Esophagus muscularis mucosa (tissue), 4 donors: ENCODE results near the gene RHOJ. TPM values are rescaled to one million over a fixed set of nuclear protein-coding genes. Genes with fewer than 3 reads are reported as not detected.

ENCODE experiments used
- DNase-seq: peaks from one replicate; pipeline ENCODE4 v3.0.0-alpha.2; 2017; ENCODE audit errors: extremely low spot score
- H3K27ac ChIP-seq, 4 donors: fragments of 200-600 bp; sonication (generic); replicated peaks in 1 of 4; 1 replicate in 3 of 4; 2 replicates in 1 of 4; pipeline ENCODE4 v1.5.1; 2016 to 2019; ENCODE audit warnings: mild to moderate bottlenecking in 1 of 4
- H3K27me3 ChIP-seq, 4 donors: fragments of 200-600 bp; sonication (generic); one replicate each; pipeline versions ENCODE4 v1.5.1 to v1.6.0; 2016 to 2019
- H3K36me3 ChIP-seq, 4 donors: fragments of 200-600 bp; sonication (generic); one replicate each; pipeline ENCODE4 v1.5.1; 2016 to 2019
- H3K4me1 ChIP-seq, 4 donors: fragments of 200-600 bp; sonication (generic); one replicate each; pipeline ENCODE4 v1.5.1; 2016 to 2019
- H3K4me3 ChIP-seq, 4 donors: fragments of 200-600 bp; sonication (generic); 1 replicate in 2 of 4; 2 replicates in 2 of 4; pipeline ENCODE4 v1.5.1; 2016 to 2019; ENCODE audit warnings: mild to moderate bottlenecking in 4 of 4, moderate library complexity in 1 of 4
- H3K9me3 ChIP-seq, 4 donors: fragments of 200-600 bp; sonication (generic); 1 replicate in 3 of 4; 2 replicates in 1 of 4; pipeline ENCODE4 v1.5.1; 2016 to 2019
- EP300 ChIP-seq: sonication (generic); formaldehyde crosslinking; IDR thresholded peaks from one replicate; pipeline ENCODE4 v1.6.1; 2017; ENCODE audit warnings: antibody characterized with exemption
- POLR2A ChIP-seq: fragments of 450-650 bp; IDR thresholded peaks from one replicate; pipeline ENCODE4 v1.6.1; 2017; ENCODE audit warnings: antibody characterized with exemption, moderate library complexity, mild to moderate bottlenecking, low read depth
- POLR2AphosphoS5 ChIP-seq, 2 donors: sonication (generic); formaldehyde crosslinking; IDR thresholded peaks; one replicate each; pipeline ENCODE4 v1.6.1; 2017; ENCODE audit warnings: antibody characterized with exemption in 2 of 2
- WGBS: methylation state at CpG from one replicate; pipeline ENCODE4 v1.1.5; 2018; 5-methylcytosine and 5-hydroxymethylcytosine counted together
- intact Hi-C: fragments of 100-400 bp; cut with DNase I; formaldehyde crosslinking; loops from one replicate; pipeline ENCODE4 v1.15.1; 2023
- total RNA-seq, 4 donors: library from RNA; depleted of rRNA; stranded (reverse); fragments of >200 nt; gene quantifications; one replicate each; pipeline versions ENCODE4 v1.1.0 to v1.2.1, GENCODE V29; 2016
- TF ChIP-seq, protein P1 (sequence below), 3 experiments: fragments of 200-600 bp in 2 of 3; fragments of 450-650 bp in 1 of 3; sonication (generic) in 2 of 3; IDR thresholded peaks; one replicate each; pipeline ENCODE4 v1.5.1; 2017 to 2019; ENCODE audit warnings: antibody characterized with exemption in 3 of 3, mild to moderate bottlenecking in 2 of 3, moderate library complexity in 1 of 3

The RHOJ gene
- total RNA-seq, 4 donors from 2014 or later: 10.4 to 13.1 (median 11.6) TPM

DNA sequence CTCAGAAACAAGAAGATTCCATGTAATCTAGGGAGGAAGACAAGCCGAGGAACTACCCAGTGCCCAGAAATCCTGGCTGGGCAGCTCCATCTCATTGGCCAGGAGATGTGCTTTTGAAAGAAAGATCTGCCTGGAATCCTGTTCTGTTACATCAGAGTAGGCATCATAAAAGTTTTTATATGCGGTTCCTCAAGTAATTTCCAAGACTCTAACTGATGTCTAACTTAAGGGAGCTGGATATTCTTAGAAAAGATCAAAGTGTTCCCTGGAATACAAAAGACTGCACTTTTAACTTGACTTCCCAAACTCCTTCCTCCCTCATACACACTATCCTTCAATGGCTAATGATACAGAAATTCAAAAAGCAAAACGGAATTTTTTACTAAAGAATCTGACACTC is 16.3 kb downstream of the RHOJ start:
- TF ChIP-seq EP300 (no peak), POLR2AphosphoS5 (IDR thresholded peaks at IDR 0.05) (no peak), POLR2A (no peak)
- TF ChIP-seq, protein P1, sequence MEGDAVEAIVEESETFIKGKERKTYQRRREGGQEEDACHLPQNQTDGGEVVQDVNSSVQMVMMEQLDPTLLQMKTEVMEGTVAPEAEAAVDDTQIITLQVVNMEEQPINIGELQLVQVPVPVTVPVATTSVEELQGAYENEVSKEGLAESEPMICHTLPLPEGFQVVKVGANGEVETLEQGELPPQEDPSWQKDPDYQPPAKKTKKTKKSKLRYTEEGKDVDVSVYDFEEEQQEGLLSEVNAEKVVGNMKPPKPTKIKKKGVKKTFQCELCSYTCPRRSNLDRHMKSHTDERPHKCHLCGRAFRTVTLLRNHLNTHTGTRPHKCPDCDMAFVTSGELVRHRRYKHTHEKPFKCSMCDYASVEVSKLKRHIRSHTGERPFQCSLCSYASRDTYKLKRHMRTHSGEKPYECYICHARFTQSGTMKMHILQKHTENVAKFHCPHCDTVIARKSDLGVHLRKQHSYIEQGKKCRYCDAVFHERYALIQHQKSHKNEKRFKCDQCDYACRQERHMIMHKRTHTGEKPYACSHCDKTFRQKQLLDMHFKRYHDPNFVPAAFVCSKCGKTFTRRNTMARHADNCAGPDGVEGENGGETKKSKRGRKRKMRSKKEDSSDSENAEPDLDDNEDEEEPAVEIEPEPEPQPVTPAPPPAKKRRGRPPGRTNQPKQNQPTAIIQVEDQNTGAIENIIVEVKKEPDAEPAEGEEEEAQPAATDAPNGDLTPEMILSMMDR (IDR thresholded peaks at IDR 0.05): no peak
- H3K4me1 ChIP-seq: peaks cover 3 to 18% (median 17%) of the 10 kb centered on the region in 4 donors
- H3K27me3 ChIP-seq: no peaks in the 10 kb centered on the region
- H3K27ac ChIP-seq: no peak overlapping the region
- no peaks in the 10 kb centered on the region for H3K36me3 ChIP-seq
- intact Hi-C loops: no loop called here
- WGBS: 51% methylated on average over 3 of the region's 3 CpGs
- no peak overlapping the region for H3K4me3 ChIP-seq
- H3K9me3 ChIP-seq: no peaks in the 10 kb centered on the region
- DNase-seq: no peak

GRCh38 chr14:63223596-63223995 is 19.4 kb downstream of the RHOJ start:
- TF ChIP-seq POLR2A: no peak
- no peak for TF ChIP-seq POLR2AphosphoS5 (IDR thresholded peaks at IDR 0.05)
- TF ChIP-seq, protein P1 (IDR thresholded peaks at IDR 0.05): no peak
- TF ChIP-seq EP300: no peak
- no peaks in the 10 kb centered on the region for H3K27me3 ChIP-seq
- no peak overlapping the region for H3K4me3 ChIP-seq
- 53% methylated on average over 3 of the region's 3 CpGs for WGBS
- no peaks in the 10 kb centered on the region for H3K9me3 ChIP-seq
- peaks cover 3 to 23% (median 18%) of the 10 kb centered on the region in 4 donors for H3K4me1 ChIP-seq
- DNase-seq: no peak
- intact Hi-C loops: no loop called here
- H3K36me3 ChIP-seq: no peaks in the 10 kb centered on the region
- peak overlapping the region in 1 of 4 donors; percentile 19 for H3K27ac ChIP-seq

DNA sequence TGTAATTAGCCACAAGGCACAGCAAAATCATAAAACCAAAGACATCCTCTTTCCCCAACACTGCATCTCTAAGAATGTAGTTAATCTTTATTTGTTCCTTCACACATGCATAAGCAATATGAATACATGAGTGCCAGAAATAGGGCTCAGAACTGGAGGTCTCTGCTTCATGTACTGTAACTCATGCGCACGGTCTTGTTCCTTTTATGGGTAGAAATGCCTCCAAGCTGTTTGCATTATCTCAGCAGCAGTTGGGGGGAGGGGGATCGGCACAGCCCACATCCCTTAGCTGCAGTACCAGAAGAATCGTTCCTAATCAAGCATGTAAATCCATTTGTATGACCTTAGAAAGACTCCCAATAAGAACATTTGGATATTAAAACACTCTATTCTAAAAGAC is 20.0 kb downstream of the RHOJ start:
- WGBS: 30% methylated on average over 4 of the region's 4 CpGs
- TF ChIP-seq EP300 (no peak), POLR2AphosphoS5 (IDR thresholded peaks at IDR 0.05) (no peak), POLR2A (no peak)
- TF ChIP-seq, protein P1 (IDR thresholded peaks at IDR 0.05): no peak
- Histone ChIP-seq H3K27me3 (no peaks in the 10 kb centered on the region), H3K36me3 (no peaks in the 10 kb centered on the region), H3K4me3 (no peak overlapping the region), H3K4me1 (peaks cover 3 to 23% (median 18%) of the 10 kb centered on the region in 4 donors), H3K27ac (peak overlapping the region in 1 of 4 donors; percentile 19), H3K9me3 (no peaks in the 10 kb centered on the region)
- intact Hi-C loops: no loop called here
- no peak for DNase-seq

DNA sequence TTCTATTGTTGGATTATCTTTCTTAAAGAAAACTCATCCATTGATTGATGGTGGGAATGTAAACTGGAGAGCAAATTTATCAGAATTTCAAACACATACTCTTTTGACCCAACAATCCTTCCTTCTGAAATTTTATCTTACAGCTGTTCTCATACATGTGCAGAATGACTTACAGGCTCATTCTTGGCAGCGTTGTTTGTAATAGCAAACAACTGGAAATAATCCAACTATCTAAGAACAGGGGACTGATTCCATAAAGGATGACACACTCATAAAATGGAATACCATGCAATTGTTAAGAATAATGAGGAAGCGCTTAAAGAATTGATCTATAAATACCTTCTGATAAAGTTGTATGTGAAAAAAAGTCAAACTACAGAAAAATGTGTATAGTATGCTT is 24.0 kb downstream of the RHOJ start:
- H3K4me3 ChIP-seq: no peak overlapping the region
- TF ChIP-seq, protein P1 (IDR thresholded peaks at IDR 0.05): no peak
- H3K36me3 ChIP-seq: no peaks in the 10 kb centered on the region
- no peaks in the 10 kb centered on the region for H3K9me3 ChIP-seq
- H3K27me3 ChIP-seq: no peaks in the 10 kb centered on the region
- intact Hi-C loops: no loop called here
- H3K27ac ChIP-seq: no peak overlapping the region
- 76% methylated on average over 2 of the region's 2 CpGs for WGBS
- no peak for DNase-seq
- H3K4me1 ChIP-seq: peaks cover 0 to 20% (median 14%) of the 10 kb centered on the region in 4 donors

DNA sequence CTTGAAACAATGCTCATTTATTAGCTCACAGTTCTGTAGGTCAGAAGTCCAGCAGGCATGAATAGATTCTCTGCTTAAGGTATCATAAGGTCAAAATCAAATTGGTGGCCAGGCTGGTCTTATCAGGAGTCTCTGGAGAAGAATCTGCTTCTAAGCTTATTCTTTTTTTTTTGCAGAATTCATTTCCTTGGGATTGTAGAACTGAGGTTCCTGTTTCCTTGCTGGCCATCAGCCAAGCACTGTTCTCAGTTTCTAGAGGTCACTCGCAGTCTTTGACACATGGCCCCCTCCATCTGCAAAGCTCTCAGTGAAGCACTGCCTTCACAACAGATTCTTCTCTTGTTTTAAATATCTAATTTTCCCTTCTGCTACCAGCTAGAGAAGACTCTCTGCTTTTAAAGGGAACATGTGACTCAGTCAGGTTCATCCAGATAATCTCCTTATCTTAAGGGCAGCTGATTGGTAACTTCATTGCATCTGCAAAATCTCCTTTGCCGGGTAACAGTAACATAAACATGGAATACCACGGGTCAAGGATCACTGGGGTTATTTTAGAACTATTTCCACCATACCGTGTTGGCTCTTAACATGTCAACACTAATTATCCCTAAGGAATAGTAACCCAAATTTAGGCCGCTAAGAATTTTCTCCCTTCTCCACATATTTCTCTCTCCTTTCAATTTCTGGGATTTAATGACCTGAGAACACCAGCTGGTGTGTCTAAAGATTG is 25.3 kb downstream of the RHOJ start:
- H3K27ac ChIP-seq: no peak overlapping the region
- H3K4me1 ChIP-seq: peaks cover 0 to 10% (median 2%) of the 10 kb centered on the region in 4 donors
- H3K9me3 ChIP-seq: no peaks in the 10 kb centered on the region
- 77% methylated on average over 5 of the region's 5 CpGs for WGBS
- H3K27me3 ChIP-seq: no peaks in the 10 kb centered on the region
- TF ChIP-seq POLR2A (no peak), EP300 (no peak), POLR2AphosphoS5 (IDR thresholded peaks at IDR 0.05) (no peak)
- TF ChIP-seq, protein P1 (IDR thresholded peaks at IDR 0.05): no peak
- intact Hi-C loops: no loop called here
- DNase-seq: no peak
- H3K4me3 ChIP-seq: no peak overlapping the region
- H3K36me3 ChIP-seq: no peaks in the 10 kb centered on the region
